H54 (cell line): ENCODE results near the gene ROCK2.
A peak's percentile ranks its signal among the peaks of the same experiment; 100 is the strongest.

ENCODE experiments used
- DNase-seq: peaks from one replicate; pipeline ENCODE4 v3.0.0; 2011; ENCODE audit warnings: low spot score, mixed read lengths; ENCODE audit not compliant: insufficient read length
- FAIRE-seq: peaks from 3 replicates; lab custom pipeline; 2011; peaks lifted over from hg19 to GRCh38; lab: Jason Lieb, UNC
- POLR2A ChIP-seq: IDR thresholded peaks from 2 replicates; pipeline ENCODE4 v1.6.1; 2011; ENCODE audit warnings: low read depth, mild to moderate bottlenecking, low read length

Gene ROCK2

GRCh38 chr2:11160731-11161455, 183.5 kb downstream of the ROCK2 start:
- no peak for DNase-seq
- FAIRE-seq = no peak
- no peak for TF ChIP-seq POLR2A

DNA sequence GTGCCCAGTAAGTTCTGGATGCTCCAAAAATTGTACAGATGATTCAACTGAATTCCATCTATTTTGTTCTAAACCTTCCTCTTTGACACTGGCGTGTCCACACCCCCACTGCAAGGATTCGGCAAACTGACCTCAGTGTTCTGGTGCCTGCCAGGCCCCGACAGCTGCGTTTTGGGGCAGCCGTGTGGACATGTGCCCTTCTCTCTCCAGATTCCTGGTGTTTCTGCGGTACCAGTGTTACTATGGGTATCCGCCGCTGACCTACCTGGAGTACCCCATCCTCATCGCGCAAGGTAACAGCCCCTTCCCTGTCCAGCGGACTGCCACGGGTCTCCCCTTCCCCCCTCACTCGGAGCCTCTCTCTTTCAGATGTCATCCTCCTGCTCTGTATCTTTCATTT, 184.2 kb downstream of the ROCK2 start:
- FAIRE-seq (no peak), DNase-seq (no peak)
- TF ChIP-seq POLR2A = no peak

DNA sequence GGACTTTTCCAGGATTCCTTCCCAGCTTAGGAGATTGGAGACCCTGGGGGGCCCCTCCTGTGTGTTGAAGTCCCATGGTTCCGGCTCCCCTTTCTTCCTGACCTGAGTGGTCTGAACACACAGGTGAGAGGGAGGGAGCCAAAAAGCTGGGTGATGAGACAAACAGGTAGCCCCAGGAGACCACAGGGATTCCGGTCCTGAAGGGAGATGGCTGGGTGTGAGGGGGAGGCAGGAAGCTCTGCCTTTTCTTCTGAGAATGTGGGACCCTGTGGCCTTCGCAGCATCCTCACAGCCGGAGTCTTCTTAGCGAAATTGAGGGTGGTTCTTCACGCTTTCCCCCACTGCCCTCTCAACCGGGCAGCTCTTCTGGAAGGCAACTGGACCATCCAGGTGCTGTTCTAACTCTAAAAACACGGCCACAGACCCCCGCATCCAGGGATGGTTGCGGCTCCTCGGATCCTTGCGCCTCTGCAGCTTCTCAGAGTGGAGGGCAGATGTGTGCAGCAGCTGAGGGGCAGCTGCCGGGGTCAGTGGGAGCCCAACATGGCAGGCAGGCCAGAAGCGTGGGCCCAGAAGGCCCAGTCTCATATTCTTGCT, 184.8 kb downstream of the ROCK2 start:
- DNase-seq (no peak), FAIRE-seq (no peak)
- no peak for TF ChIP-seq POLR2A

GRCh38 chr2:11158916-11159573, 185.4 kb downstream of the ROCK2 start:
- no peak for DNase-seq
- no peak for FAIRE-seq
- no peak for TF ChIP-seq POLR2A

- FAIRE-seq (no peak), DNase-seq (no peak)
- no peak for TF ChIP-seq POLR2A
Measured at GRCh38 chr2:11157731-11158130, 186.7 kb downstream of the ROCK2 start.

DNA sequence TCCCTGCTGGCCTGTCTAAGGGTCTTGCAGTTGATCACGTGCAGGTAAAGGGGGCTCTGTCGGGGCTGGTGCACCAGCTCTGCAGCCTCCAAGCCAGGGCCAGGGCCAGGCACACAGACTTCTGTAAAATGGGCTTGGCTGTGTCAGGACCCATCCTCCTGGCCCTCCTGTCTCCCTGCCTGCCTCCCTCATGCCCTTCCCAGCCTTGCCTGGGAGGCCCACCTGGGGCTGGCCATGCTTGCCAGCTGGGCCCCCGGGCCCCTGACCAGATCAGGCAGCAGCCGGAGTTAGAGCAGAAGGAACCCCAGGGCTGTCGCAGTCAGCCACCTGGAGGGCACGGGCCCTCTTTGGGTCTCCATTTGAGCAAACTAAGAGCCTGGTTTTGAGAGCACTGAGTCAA, 187.1 kb downstream of the ROCK2 start:
- FAIRE-seq (no peak), DNase-seq (no peak)
- no peak for TF ChIP-seq POLR2A

DNA sequence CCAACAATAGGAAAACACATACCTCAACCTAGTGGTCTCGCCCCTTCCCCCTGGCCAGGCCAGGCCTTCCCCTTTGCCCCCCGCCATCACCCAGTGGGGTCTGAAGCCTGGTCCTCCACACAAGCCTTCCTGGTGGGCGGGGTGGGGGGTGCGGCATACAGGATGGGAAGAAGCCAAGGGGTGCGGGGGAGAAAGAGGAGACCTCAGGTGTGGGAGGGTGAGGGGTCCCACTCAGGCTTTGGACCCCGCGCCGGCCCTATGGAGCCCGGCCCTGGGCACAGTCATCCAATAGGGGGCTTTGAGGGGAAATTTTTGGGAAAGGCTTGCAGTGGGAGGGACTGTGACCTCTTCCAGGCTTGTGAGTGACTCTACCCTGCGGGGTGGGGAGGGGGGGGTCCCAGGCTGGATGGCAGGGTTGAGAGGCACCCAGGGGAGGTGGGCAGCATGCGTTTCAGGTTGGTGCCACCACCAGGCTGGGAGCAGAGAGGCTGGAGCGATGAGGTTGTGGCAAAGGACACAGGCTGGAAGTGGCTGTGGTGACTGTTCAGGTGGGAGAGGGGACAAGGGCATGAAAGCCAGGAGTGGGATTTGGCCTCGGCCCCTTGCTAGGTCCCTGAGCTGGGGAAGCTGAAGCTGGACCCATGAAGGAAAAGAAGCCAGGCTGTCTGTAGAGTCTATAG, 187.9 kb downstream of the ROCK2 start:
- DNase-seq = no peak
- FAIRE-seq = no peak
- TF ChIP-seq POLR2A = no peak

- peak; percentile 93 for TF ChIP-seq POLR2A
- FAIRE-seq = no peak
- peak; percentile 92 for DNase-seq
Measured at GRCh38 chr2:11155381-11156035, 188.9 kb downstream of the ROCK2 start, which contains the start of gene SLC66A3. TSS of gene SLC66A3 (plus strand) at chr2:11155467. CDS start at chr2:11155547, 80 bp downstream.

DNA sequence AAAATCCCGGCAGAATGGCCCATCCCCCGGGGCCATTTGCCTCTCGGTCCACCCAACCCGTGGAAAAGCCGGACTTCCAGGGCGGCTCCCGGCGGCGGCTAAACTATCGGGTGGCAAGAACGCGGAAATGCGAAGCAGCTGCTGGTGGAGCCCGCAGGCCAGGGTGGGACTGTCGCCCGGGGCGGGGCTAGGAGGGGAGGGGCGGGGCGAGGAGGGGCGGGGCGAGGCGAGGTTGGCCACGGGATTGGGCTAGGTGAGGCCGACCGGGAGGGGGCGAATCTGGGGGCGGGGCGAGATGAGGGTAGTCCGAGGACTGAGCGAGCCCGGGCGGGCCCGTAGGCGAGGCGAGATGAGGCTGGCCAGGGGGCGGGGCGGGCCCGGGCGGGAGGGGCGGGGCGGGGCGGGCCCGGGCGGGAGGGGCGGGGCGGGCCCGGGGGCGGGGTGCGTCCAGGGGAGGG, 189.5 kb downstream of the ROCK2 start:
- FAIRE-seq (no peak), DNase-seq (peak; percentile 98)
- TF ChIP-seq POLR2A = peak; percentile 48; the same call in 1 of the 2 replicates

DNA sequence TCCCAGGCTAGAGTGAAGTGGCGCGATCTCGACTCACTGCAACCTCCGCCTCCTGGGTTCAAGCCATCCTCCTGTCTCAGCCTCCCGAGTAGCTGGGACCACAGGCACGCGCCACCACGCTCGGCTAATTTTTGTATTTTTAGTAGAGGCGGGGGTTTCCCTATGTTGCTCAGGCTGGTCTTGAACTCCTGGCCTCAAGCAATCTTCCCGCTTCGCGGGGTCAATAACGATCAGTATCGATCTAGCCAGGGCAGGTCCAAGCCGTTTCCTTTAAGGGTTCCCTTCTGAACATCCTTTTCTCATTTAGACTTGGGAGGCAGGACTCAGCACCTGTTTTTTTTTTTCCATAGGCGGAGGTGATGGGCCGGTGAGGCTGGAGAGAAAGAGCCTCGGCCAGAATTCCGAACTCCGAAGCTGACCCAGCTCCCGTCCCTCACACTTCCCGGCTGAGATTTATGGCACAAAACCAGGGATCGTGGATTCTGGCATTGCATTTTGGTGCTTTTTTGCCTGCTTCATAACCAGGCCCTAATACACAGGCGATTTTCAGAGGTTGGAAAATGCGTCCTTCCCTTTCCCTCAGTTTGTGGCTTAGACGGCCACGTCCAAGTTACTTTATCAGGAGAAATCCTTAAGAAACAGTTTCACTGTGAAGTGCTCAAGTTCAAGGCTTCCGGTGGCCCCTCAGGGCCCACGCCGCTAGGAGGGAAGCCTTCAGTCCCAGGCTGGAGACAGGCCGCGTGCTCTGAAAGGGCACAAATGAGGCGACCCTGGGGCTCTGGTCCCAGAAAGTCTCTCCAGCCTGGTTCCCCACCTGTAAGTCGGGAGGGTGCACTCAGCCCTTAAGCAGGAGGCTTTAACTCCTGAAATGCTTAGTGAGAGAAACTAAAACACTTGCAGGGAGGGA, 190.2 kb downstream of the ROCK2 start:
- FAIRE-seq (no peak), DNase-seq (no peak)
- TF ChIP-seq POLR2A = no peak

DNA sequence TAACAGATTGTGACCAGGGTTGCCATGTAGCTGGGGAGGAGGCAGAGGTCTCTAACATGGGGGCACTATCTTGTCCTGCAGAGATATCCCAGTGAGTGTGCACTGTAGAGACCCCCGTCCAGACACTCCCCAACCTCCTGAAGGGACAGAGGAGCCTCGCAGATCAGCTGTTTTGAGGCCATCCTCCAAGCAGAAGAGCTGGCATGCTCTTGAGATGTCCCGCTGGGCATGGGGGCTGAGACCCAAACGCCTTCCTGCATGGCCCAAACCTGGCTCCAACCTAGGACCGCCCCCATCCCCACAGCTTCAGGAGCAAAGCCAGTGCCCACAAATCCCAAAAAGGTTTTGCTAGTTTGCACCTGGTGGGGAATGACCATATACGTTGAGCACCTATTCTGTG, 191.8 kb downstream of the ROCK2 start:
- FAIRE-seq = no peak

DNA sequence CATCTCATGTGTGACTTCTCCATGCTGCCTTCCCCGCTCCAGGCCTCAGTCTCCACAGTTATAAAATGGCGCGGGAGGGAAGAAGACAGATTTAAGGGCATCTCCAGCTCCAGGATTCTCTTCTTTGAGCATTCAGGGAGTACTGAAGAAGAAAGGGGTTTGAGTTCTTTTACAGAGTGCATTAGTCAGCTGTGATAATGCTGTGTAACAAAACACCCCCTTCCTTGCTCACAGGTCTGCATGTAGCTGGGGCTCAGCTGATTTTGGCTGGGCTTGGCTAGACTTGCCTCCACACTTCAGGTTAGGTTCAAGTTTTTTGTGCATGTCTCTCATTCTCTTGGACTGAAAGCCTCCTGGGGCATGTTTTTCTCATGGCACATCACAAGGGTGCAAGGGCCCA, 197.2 kb downstream of the ROCK2 start:
- FAIRE-seq = no peak

More for the DNA sequence above, 191.8 kb downstream of the ROCK2 start:
- DNase-seq = no peak
- no peak for TF ChIP-seq POLR2A

More for the DNA sequence above, 197.2 kb downstream of the ROCK2 start:
- no peak for DNase-seq
- no peak for TF ChIP-seq POLR2A
